Measurements from ENCODE around the gene DAAM2.

The DAAM2 gene

DNA sequence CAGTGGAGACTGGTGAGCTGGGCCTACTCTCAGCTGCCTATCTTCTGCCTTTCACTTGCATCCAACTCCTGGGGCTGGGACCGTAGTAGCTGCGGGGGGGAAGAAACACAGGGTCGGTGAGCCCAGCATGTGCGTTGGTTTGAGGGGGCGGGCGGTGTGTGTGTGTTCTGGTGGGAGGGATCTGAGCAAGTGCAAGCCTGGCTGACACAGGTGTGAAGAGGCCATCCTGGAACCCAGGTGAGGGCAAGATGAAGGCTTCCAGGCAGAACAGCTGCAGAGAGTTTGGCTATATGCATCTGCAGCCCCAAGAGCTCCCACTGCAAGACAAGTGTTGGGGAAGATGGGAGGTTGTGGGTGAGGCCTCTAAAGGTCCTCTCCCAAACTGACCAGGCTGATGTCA lies 111.5 kb downstream of the DAAM2 start:
- in situ Hi-C loops (cut with MboI; ENCODE audit: low sequenced_read_pairs), result no loop called here

DNA sequence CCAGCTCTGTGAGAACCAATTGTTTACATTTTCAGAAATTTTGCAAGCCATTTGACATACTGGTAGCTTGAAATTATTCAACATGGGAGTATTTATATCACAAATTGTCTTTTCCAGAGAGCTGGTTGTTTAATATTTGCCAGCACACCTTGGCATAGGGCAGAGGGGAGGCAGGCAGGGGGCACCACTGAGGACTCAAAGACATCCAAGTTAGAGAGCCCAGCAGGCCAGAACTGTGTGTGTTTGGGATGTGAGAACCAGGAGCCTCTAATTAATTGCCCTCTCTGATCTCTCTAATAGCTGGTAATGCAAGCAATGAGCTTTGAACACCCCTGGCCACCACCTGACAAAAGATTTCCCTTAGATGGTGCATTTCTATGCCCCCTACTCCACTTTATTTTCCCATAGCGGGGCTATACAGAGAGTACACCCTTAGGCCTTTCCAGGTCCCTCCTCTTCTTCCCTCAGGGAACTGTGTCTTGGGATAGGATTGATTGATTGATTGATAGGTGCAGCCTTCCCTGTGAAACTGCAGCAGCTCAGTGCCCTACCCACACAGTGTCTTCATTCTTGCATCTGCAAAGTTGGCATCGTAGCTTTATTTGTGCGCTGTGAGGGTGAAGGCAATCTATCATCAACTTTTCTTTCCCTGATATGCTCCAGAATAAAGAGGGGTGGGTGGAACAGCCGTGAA lies 112.9 kb downstream of the DAAM2 start:
- in situ Hi-C loops (cut with MboI; ENCODE audit: low sequenced_read_pairs), result no loop called here

DNA sequence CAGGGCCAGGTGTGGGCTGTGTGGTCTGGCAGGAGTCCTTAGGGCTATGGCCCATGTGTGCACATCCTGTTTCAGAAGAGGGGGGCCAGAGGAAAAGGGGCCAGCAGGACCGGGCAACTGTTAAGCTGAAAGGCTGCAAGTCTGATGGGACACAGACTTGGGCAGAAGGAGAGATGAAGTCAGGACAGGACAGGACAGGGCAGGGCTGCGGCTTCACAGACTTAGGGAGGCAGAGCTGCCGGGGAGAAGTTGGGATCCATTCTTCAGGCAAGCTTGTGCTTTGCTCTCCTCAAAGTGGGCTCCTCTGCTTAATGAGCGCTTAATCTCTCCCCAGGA lies 113.4 kb downstream of the DAAM2 start:
- in situ Hi-C loops (cut with MboI; ENCODE audit: low sequenced_read_pairs), result no loop called here

DNA sequence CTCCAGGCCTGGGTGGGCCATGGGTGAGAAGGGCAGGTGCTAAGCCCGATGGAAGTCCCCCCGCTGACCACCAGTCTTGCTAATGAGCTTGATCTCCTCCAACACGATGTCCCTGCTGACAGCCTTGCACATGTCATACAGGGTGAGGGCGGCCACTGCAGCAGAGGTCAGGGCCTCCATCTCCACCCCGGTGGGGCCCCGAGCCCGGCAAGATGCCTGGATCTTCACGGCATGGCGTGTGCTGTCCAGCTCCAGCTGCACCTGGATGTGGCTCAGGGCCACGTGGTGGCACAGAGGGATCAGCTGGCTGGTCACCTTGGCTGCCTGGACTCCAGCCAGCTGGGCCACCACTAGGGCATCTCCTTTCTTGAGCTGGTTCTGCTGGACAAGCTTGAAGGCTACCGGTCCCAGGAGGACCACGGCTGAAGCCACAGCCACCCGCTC lies 114.2 kb downstream of the DAAM2 start:
- in situ Hi-C loops (cut with MboI; ENCODE audit: low sequenced_read_pairs), result no loop called here

GRCh38 chr6:39907871-39908575 lies 115.8 kb downstream of the DAAM2 start:
- in situ Hi-C loops (cut with MboI; ENCODE audit: low sequenced_read_pairs), result no loop called here

DNA sequence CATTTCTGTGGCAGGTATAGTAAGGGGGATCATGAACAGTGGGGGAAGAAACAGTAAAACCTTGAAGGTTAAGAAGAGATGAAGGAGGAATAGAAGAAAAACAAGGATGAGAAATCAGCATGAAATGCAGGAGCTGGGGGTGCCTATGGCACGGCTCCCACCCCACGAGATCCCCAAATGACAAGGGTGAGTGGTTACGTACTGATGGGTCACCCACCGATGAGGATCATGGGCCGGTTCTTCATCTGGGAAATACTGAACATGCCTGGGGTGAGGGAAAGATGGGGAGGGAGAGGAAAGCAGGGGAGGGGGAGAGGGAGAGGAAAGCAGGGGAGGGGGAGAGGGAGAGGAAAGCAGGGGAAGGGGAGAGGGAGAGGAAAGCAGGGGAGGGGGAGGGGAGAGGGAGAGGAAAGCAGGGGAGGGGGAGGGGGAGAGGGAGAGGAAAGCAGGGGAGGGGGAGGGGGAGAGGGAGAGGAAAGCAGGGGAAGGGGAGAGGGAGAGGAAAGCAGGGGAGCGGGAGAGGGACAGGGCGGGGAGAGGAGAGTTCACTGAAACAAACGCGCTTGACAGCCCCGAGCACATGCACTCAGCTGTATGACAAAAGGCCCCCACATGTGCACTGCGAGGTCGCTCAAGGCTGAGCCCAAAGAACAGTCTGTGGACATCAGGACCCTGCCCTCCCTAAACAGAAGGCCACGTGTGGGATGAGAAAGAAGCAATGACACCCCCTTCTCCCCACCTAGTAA lies 116.8 kb downstream of the DAAM2 start:
- in situ Hi-C loops (cut with MboI; ENCODE audit: low sequenced_read_pairs), result no loop called here

DNA sequence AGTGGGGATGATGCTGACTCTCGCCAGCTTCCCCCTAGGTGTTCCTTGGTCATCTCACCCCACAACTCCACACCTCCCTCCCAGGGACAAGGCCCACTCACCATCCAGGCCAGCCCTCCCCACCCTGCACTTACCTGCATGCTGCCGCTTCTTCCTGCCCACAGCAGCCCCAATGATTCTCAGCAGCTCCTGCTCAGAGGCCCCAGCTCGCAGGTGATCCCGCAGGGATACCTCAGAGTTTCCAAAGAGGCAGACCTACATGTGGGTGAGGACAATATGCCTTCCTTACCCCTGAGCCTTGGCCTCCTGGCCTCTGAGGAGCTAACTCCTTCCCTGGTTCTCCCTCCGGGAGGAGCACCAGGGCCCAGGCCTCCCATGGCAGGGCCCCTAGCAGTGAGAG lies 117.5 kb downstream of the DAAM2 start:
- in situ Hi-C loops (cut with MboI; ENCODE audit: low sequenced_read_pairs), result no loop called here

DNA sequence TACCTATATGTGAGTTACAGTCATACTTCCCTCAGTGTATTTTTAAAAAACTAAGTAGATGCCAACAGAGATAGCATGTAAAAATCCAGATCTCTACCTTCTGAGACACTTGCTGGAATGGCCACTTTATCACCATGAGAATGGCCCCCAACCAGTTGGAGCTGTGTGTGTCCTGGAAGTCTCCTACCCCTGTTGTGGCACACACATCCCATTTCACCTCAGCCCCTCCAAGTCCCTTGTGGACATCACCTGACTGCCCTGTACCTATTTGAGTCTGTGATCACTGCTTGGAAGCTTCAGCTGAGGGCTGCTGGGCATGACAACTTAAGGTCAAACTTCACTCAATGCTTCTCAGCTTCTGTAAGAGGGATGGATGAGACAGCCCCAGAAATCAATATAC lies 118.0 kb downstream of the DAAM2 start:
- in situ Hi-C loops (cut with MboI; ENCODE audit: low sequenced_read_pairs), result no loop called here

- in situ Hi-C loops (cut with MboI; ENCODE audit: low sequenced_read_pairs), result no loop called here
Measured at GRCh38 chr6:39910744-39911143, 118.6 kb downstream of the DAAM2 start.

- in situ Hi-C loops (cut with MboI; ENCODE audit: low sequenced_read_pairs), result no loop called here
Measured at GRCh38 chr6:39911513-39912125, 119.4 kb downstream of the DAAM2 start.

- in situ Hi-C loops (cut with MboI; ENCODE audit: low sequenced_read_pairs), result no loop called here
Measured at GRCh38 chr6:39912446-39912845, 120.3 kb downstream of the DAAM2 start.

DNA sequence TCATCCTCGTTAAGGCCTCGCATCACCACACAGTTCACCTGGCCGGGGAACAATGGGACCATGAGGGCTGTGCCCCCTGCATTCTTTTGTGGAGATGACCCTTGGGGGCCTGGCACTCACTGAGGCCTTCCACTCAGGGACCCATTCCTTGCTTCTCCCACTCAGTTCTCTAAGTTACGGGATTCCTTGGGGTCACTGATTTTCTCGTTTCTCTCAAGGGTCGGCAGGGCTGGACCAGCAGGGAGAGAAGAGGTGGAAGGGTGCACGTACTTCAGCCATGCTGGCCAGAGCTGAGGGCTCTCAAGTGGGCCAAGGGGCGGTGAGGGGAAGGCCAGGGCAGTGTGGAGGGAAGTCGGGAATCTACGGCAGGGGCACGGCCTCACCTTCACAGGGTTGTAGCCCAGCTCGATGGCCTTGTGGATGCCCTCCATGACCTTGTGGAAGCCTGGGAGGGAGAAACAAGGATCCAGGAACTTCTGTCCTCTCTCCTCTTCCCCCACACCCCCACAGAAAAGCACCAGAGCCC lies 121.3 kb downstream of the DAAM2 start:
- in situ Hi-C loops (cut with MboI; ENCODE audit: low sequenced_read_pairs), result no loop called here

DNA sequence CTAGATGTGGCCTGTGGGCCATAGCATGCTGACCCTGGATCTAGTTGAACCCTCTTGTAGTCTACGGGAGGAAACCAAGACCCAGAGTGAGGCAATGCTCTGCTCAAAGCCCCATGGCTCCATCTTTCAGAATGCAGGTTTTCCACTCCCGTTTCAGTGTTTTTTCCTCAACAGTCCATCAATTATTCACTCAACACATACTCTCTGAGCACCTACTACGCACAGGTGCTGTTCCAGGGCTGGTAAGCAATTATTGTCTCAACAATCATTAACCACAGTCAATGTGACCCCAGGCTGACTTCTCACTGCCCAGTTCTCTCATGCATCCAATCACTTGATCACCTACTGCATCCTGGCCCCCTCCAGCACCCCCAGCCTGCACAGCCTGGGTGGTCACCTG lies 122.1 kb downstream of the DAAM2 start:
- in situ Hi-C loops (cut with MboI; ENCODE audit: low sequenced_read_pairs), result no loop called here

GRCh38 chr6:39915866-39916265 lies 123.7 kb downstream of the DAAM2 start:
- in situ Hi-C loops (cut with MboI; ENCODE audit: low sequenced_read_pairs), result no loop called here

DNA sequence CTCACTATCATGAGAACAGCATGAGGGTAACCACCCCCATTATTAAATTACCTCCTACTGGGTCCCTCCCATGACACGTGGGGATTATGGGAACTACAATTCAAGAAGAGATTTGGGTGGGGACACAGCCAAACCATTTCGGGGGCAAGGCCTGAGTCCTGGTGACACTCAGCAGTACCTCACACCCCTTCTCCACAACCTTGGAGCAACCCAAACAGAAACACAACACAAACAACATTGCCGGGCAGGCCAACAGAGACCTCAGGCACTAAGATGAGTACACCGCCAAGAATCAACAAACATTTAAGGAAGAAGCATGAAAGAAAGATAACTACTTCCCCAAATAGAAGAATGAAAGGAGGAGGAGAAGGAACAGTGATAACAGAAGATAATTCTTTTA lies 125.2 kb downstream of the DAAM2 start:
- in situ Hi-C loops (cut with MboI; ENCODE audit: low sequenced_read_pairs), result no loop called here

- in situ Hi-C loops (cut with MboI; ENCODE audit: low sequenced_read_pairs), result no loop called here
Measured at GRCh38 chr6:39917981-39918380, 125.8 kb downstream of the DAAM2 start.

- in situ Hi-C loops (cut with MboI; ENCODE audit: low sequenced_read_pairs), result no loop called here
Measured at GRCh38 chr6:39918831-39919230, 126.7 kb downstream of the DAAM2 start.

DNA sequence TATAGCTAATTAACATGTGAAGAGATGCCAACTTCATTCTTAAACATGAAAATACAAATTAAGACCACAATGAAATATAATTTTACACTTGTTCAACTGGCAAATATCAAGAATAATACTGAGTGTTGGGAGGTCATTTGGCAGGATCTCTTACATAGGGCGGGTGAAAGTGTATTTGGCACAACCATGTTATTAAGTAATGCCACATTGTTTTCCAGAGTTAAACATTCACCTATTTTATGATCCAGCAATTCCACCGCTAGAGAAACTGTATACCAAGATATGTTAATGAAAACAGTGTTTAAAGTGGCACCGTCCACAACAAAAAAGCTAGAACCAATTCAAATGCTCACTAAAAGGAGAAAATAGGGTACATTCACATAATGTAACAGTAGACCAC lies 128.0 kb downstream of the DAAM2 start:
- in situ Hi-C loops (cut with MboI; ENCODE audit: low sequenced_read_pairs), result no loop called here

- in situ Hi-C loops (cut with MboI; ENCODE audit: low sequenced_read_pairs), result no loop called here
Measured at GRCh38 chr6:39922821-39923220, 130.6 kb downstream of the DAAM2 start.

- in situ Hi-C loops (cut with MboI; ENCODE audit: low sequenced_read_pairs), result no loop called here
Measured at GRCh38 chr6:39923394-39923793, 131.2 kb downstream of the DAAM2 start.

DNA sequence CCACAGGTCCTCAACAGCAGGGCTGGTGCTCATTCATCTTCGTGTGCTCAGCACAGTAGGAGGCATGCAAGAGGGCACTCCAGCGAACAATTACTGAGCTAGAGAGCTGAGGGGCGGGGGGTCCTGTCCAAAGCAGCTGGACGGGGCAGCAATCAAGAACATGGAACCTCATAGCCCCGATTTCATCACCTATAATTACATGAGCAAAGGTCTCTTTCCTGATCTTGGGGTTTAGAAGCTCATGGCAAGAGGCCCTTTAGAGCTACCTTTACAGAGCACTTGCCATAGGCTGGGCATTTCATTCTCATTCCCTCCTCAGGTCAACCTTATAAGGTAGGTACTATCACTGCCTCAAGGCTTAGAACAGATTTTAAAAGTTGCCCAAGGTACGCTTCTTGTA lies 131.7 kb downstream of the DAAM2 start:
- in situ Hi-C loops (cut with MboI; ENCODE audit: low sequenced_read_pairs), result no loop called here

All from HL-60/S4 treated with retinoic acid at 250 ng/mL for 4 days and 3 days (cell line).